Measurements from ENCODE around the gene HELZ.

The HELZ gene

DNA sequence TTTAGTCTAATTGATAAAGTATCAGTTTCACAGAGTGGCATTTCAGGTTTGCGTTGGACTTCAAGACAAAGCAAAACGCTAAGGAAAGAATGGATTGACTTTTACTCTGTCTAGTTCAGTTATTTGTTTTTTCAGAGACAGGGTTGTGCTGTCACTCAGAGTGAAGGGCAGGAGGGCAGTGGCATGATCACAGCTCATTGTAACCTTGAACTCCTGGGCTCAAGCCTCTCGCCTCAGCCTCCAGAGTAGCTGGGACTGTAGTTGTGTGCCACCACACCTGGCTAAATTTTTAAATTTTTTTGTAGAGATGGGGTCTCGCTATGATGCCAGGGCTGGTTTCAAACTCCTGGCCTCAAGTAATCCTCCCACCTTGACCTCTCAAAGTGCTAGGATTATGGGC is 114.2 kb downstream of the HELZ start:
- no peak overlapping the region for H3K4me2 ChIP-seq (ENCODE audit: low read length)
- H3K36me3 ChIP-seq (ENCODE audit: insufficient read depth, low read length) = peaks cover 55% of the 10 kb centered on the region
- H3K27ac ChIP-seq (ENCODE audit: low read depth, low read length, poor library complexity, severe bottlenecking) = no peak overlapping the region

DNA sequence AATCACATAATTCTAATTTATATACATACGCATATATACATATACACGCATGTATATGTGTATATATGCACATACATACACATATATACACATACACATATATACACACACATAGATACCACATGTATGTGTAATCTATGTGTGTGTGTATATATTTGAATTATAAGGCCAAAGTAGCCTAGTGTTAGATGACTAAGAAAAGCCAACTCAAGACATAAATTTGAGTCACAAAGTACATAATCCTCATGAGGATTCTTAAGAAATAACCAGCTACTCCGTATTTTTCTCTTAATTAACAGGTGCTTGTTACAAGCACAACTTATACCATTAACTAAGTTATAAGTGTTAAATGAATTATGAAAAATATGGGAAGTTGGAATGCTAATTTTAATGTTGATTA is 115.7 kb downstream of the HELZ start:
- H3K9me2 ChIP-seq (ENCODE audit: low read depth, low read length) = no peaks in the 10 kb centered on the region
- H4K20me1 ChIP-seq (ENCODE audit: insufficient read depth, low read length) = no peaks in the 10 kb centered on the region
- H3K9me3 ChIP-seq (ENCODE audit: low read length) = no peaks in the 10 kb centered on the region
- no peak overlapping the region for H3K4me2 ChIP-seq (ENCODE audit: low read length)
- TF ChIP-seq EZH2 (IDR thresholded peaks at IDR 0.05; ENCODE audit: borderline replicate concordance, low read length) = no peak
- TF ChIP-seq, protein P1, sequence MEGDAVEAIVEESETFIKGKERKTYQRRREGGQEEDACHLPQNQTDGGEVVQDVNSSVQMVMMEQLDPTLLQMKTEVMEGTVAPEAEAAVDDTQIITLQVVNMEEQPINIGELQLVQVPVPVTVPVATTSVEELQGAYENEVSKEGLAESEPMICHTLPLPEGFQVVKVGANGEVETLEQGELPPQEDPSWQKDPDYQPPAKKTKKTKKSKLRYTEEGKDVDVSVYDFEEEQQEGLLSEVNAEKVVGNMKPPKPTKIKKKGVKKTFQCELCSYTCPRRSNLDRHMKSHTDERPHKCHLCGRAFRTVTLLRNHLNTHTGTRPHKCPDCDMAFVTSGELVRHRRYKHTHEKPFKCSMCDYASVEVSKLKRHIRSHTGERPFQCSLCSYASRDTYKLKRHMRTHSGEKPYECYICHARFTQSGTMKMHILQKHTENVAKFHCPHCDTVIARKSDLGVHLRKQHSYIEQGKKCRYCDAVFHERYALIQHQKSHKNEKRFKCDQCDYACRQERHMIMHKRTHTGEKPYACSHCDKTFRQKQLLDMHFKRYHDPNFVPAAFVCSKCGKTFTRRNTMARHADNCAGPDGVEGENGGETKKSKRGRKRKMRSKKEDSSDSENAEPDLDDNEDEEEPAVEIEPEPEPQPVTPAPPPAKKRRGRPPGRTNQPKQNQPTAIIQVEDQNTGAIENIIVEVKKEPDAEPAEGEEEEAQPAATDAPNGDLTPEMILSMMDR (IDR thresholded peaks at IDR 0.05; ENCODE audit: low read length) = no peak
- no peak overlapping the region for H2AFZ ChIP-seq (ENCODE audit: low read length)
- no peak overlapping the region for H3K9ac ChIP-seq (ENCODE audit: low read length)
- peaks cover 5% of the 10 kb centered on the region for H3K4me1 ChIP-seq (ENCODE audit: insufficient read depth, low read length, severe bottlenecking)
- H3K79me2 ChIP-seq (ENCODE audit: insufficient read depth, low read length) = no peaks in the 10 kb centered on the region
- H3K36me3 ChIP-seq (ENCODE audit: insufficient read depth, low read length) = peaks cover 48% of the 10 kb centered on the region
- no peaks in the 10 kb centered on the region for H3K27me3 ChIP-seq (ENCODE audit: insufficient read depth, low read length)
- H3K4me3 ChIP-seq (ENCODE audit: low read depth, low read length, poor library complexity, severe bottlenecking) = no peak overlapping the region
- no peaks in the 10 kb centered on the region for H3F3A ChIP-seq (ENCODE audit: insufficient read depth, low read length)
- no peak overlapping the region for H3K27ac ChIP-seq (ENCODE audit: low read depth, low read length, poor library complexity, severe bottlenecking)

More for the DNA sequence above, 114.2 kb downstream of the HELZ start:
- Histone ChIP-seq H3K9me2 (ENCODE audit: low read depth, low read length) (no peaks in the 10 kb centered on the region), H3K9ac (ENCODE audit: low read length) (no peak overlapping the region), H3K4me1 (ENCODE audit: insufficient read depth, low read length, severe bottlenecking) (peaks cover 5% of the 10 kb centered on the region), H2AFZ (ENCODE audit: low read length) (no peak overlapping the region), H3F3A (ENCODE audit: insufficient read depth, low read length) (no peaks in the 10 kb centered on the region), H4K20me1 (ENCODE audit: insufficient read depth, low read length) (no peaks in the 10 kb centered on the region), H3K79me2 (ENCODE audit: insufficient read depth, low read length) (no peaks in the 10 kb centered on the region), H3K27me3 (ENCODE audit: insufficient read depth, low read length) (no peaks in the 10 kb centered on the region), H3K9me3 (ENCODE audit: low read length) (no peaks in the 10 kb centered on the region), H3K4me3 (ENCODE audit: low read depth, low read length, poor library complexity, severe bottlenecking) (no peak overlapping the region)
- no peak for TF ChIP-seq EZH2 (IDR thresholded peaks at IDR 0.05; ENCODE audit: borderline replicate concordance, low read length)
- TF ChIP-seq, protein P1 (IDR thresholded peaks at IDR 0.05; ENCODE audit: low read length) = no peak

DNA sequence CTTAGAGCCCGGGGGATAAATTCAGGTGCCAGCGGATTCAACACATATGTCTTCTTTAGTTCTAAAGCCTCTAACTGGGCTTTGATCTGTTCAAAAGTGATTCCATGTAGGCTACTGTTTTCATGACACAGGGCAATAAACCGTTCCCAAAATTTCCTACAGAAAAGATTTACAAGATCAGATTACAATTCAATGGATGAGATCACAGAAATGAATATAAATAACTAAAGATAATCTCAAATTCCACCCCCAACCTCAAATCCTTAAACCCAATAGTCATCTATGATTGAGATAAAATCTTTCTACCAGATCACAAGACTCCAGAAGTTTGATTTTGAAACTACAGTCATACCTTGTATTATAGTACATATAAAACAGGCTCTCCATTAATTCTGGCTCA is 116.3 kb downstream of the HELZ start:
- no peak overlapping the region for H3K4me2 ChIP-seq (ENCODE audit: low read length)
- no peaks in the 10 kb centered on the region for H3K27me3 ChIP-seq (ENCODE audit: insufficient read depth, low read length)
- no peaks in the 10 kb centered on the region for H3K79me2 ChIP-seq (ENCODE audit: insufficient read depth, low read length)
- H4K20me1 ChIP-seq (ENCODE audit: insufficient read depth, low read length) = no peaks in the 10 kb centered on the region
- H3K27ac ChIP-seq (ENCODE audit: low read depth, low read length, poor library complexity, severe bottlenecking) = no peak overlapping the region
- H3K4me1 ChIP-seq (ENCODE audit: insufficient read depth, low read length, severe bottlenecking) = peaks cover 5% of the 10 kb centered on the region
- no peak overlapping the region for H2AFZ ChIP-seq (ENCODE audit: low read length)
- no peaks in the 10 kb centered on the region for H3K9me3 ChIP-seq (ENCODE audit: low read length)
- H3K9ac ChIP-seq (ENCODE audit: low read length) = no peak overlapping the region
- no peak for TF ChIP-seq EZH2 (IDR thresholded peaks at IDR 0.05; ENCODE audit: borderline replicate concordance, low read length)
- TF ChIP-seq, protein P1 (IDR thresholded peaks at IDR 0.05; ENCODE audit: low read length) = no peak
- H3K36me3 ChIP-seq (ENCODE audit: insufficient read depth, low read length) = peaks cover 47% of the 10 kb centered on the region
- H3K9me2 ChIP-seq (ENCODE audit: low read depth, low read length) = no peaks in the 10 kb centered on the region
- H3F3A ChIP-seq (ENCODE audit: insufficient read depth, low read length) = no peaks in the 10 kb centered on the region
- H3K4me3 ChIP-seq (ENCODE audit: low read depth, low read length, poor library complexity, severe bottlenecking) = no peak overlapping the region

Data from OCI-LY1 (cell line).